GM23248 (cell line): Measurements from ENCODE around the gene ANTXR2.

Source experiments
- EZH2 ChIP-seq: fragments of 200-600 bp; sonication (generic); IDR thresholded peaks from 2 replicates; pipeline ENCODE4 v1.6.1; 2018; ENCODE audit warnings: antibody characterized with exemption, mild to moderate bottlenecking; ENCODE audit not compliant: insufficient read depth, poor library complexity, severe bottlenecking
- EZH2phosphoT487 ChIP-seq: fragments of 200-600 bp; sonication (generic); IDR thresholded peaks from 2 replicates; pipeline ENCODE4 v1.6.1; 2018; ENCODE audit warnings: antibody characterized with exemption, moderate library complexity, mild to moderate bottlenecking, low read depth; ENCODE audit not compliant: insufficient read depth

GRCh38 chr4:80098635-80099034, 25.6 kb upstream of the ANTXR2 start:
- TF ChIP-seq EZH2phosphoT487 = no peak
- no peak for TF ChIP-seq EZH2
